Measurements from ENCODE around the gene LHFPL2.
A peak's percentile ranks its signal among the peaks of the same experiment; 100 is the strongest.

Gene LHFPL2

DNA sequence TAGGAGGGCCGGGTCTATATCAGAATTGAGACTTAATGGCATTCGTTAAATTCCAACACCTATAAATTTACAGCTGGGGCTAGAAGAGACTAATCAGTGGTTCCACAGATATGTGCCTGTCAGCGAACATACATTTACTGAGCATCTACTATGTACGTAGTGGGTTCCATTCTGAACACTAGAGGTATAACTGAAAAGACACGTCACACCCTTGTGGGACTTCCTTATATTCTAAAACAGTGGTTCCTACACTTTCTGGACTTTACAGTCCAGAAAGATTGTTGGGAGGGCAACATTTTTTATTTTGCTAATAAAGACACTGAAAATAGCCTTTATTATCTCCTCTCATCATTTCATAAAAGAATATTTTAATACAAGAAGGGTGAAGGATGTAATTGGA, 147.7 kb downstream of the LHFPL2 start:
- TF ChIP-seq, protein P1, sequence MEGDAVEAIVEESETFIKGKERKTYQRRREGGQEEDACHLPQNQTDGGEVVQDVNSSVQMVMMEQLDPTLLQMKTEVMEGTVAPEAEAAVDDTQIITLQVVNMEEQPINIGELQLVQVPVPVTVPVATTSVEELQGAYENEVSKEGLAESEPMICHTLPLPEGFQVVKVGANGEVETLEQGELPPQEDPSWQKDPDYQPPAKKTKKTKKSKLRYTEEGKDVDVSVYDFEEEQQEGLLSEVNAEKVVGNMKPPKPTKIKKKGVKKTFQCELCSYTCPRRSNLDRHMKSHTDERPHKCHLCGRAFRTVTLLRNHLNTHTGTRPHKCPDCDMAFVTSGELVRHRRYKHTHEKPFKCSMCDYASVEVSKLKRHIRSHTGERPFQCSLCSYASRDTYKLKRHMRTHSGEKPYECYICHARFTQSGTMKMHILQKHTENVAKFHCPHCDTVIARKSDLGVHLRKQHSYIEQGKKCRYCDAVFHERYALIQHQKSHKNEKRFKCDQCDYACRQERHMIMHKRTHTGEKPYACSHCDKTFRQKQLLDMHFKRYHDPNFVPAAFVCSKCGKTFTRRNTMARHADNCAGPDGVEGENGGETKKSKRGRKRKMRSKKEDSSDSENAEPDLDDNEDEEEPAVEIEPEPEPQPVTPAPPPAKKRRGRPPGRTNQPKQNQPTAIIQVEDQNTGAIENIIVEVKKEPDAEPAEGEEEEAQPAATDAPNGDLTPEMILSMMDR (IDR thresholded peaks at IDR 0.05; ENCODE audit: control extremely low read depth, extremely low read depth, low read depth, missing control alignments), result no peak
- ChIA-PET POLR2A (no interaction called here), CTCF (no interaction called here)
- DNase-seq (ENCODE audit: extremely low spot score), result no peak

DNA sequence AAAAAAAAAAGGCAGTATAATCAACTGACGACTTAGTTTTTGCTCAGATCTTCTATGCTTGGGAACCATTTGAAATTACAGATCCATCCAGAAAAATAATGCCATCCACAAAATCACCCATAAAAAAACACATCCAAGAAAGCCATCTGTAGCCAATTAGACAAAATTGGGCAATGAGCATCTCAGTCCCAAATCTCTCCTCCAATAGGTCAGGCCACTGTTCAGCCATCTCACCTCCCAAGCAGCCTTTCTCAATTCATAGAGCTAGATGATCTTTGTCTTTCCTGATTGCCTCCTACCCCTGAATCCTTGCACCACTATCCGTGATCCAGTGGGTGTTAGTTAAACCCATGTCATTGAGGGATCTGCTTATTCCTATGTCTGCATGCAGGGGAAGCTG, 148.5 kb downstream of the LHFPL2 start:
- no peak for DNase-seq (ENCODE audit: extremely low spot score)
- ChIA-PET POLR2A (no interaction called here), CTCF (no interaction called here)
- TF ChIP-seq, protein P1 (IDR thresholded peaks at IDR 0.05; ENCODE audit: control extremely low read depth, extremely low read depth, low read depth, missing control alignments), result no peak

DNA sequence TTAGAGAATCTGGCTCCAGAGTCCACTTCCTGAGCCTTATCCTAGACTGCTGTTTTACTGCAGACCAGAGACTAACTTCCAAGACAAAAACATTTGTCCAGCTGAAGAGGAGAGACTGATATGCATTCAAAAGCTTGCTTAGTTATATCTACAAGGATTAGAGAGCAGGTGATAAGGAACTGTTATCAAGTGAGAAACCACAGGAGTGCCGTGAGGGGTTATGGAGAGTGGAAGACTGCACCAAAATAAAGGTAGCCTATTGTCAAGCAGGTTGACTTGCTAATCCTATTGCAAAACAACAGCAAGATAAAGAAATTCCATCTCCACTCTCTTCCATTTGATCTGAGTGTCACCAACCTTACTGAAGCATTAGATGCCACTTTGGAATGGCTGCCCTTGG, 149.1 kb downstream of the LHFPL2 start:
- ChIA-PET POLR2A (no interaction called here), CTCF (no interaction called here)
- no peak for DNase-seq (ENCODE audit: extremely low spot score)
- TF ChIP-seq, protein P1 (IDR thresholded peaks at IDR 0.05; ENCODE audit: control extremely low read depth, extremely low read depth, low read depth, missing control alignments), result no peak

DNA sequence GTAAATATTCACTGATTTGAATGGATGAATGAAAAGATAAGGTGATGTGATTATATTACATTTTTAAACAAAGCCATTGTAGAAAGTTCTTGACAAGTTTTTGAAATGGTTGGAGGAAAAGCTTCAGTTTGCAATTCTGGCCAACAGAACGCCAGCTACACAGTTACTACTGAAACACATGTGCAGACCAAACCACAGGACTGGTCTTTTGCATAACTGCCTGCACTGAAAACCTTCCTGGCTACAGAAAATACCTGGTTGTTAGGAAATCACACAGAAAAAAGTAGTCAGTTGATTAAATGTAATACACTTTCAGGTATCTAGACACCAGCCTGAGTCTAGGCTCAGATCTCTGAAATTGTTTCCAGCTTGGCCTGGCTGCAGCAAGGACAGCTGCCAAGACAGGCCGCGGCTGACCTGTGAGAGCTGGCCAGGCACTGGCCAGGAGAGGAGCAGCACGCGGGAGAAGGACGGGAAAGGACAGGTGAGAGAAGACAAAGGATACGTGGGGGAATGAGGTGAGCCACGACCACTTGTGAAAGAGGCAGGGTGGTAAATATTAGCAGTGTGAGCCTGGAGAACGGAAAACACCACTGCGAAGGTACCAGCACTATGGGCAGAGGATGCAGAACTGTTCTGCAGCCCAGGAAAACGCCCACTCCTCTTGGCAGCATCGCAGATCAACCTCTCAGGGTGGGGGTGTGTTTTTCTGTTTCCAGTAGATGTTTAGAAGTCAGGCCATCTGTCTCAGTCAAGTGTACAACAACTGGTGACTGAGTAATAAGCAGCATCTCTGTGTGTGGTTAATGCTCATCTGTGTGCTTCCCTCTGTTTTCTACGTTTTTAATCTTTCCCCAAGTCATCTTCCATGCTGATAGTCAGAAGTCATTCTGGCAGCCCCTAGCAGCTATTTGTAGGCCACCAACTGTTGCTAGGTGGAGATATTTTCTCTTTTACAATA, 150.7 kb downstream of the LHFPL2 start:
- DNase-seq (ENCODE audit: extremely low spot score), result peak; percentile 45
- TF ChIP-seq, protein P1 (IDR thresholded peaks at IDR 0.05; ENCODE audit: control extremely low read depth, extremely low read depth, low read depth, missing control alignments), result no peak
- CTCF ChIA-PET, result interaction anchor here (1.0 to 1.4 kb wide), 3 partner anchors 8 to 426 kb away, joined by 3 to 5 read pairs (median 4); no protein-coding TSS in a partner anchor
- POLR2A ChIA-PET, result no interaction called here

DNA sequence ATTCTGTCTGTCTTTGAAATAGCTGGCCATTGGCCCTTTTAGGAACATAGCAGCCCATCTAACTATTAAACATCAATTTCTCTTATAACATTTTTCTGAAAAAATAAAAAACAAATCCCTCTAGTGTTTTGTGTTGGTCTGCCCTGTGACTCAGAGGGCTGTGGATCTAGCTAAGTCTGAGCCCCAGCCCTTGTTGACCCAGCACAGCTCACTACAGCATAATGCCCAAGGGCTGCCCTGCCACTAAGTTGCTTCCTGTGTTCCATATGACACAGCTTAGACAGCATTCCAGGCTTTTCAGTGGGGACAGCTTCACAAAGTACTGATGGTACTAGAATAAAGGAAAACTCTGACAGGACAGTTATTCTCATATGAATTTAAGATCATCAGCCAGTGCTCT, 152.2 kb downstream of the LHFPL2 start:
- ChIA-PET POLR2A (no interaction called here), CTCF (interaction anchor here (0.9 to 1.5 kb wide), 7 partner anchors 9 to 180 kb away, joined by 3 to 4 read pairs (median 4); no protein-coding TSS in a partner anchor)
- no peak for DNase-seq (ENCODE audit: extremely low spot score)
- TF ChIP-seq, protein P1 (IDR thresholded peaks at IDR 0.05; ENCODE audit: control extremely low read depth, extremely low read depth, low read depth, missing control alignments), result no peak

DNA sequence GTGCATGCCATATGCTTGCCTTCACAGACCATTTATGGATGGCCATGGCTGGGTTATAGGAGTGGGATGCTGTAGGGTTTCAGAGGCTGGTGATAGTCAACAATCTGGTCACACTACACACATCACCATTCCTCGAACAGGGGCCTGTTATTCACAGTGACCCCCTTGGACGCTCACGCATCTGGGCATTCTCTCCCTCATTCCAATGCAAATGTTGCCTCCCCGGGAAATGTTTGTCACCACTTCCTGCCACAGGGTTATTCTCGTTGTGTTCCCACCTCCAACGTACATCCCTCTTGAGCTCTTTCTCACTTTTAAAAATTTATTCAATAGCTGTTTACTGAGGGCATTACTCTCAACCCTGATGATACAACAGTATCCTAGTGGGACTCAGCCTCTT, 152.8 kb downstream of the LHFPL2 start:
- no peak for DNase-seq (ENCODE audit: extremely low spot score)
- TF ChIP-seq, protein P1 (IDR thresholded peaks at IDR 0.05; ENCODE audit: control extremely low read depth, extremely low read depth, low read depth, missing control alignments), result no peak
- ChIA-PET CTCF (interaction anchor here (0.9 to 1.5 kb wide), 6 partner anchors 13 to 180 kb away, joined by 3 to 4 read pairs (median 4); no protein-coding TSS in a partner anchor), POLR2A (no interaction called here)
